ENCODE results near the gene COL5A1. TPM values are rescaled to one million over a fixed set of nuclear protein-coding genes. Genes with fewer than 3 reads are reported as not detected.

Gene COL5A1
- polyA plus RNA-seq, 3 donors, result 0.01 TPM; not detected in 2

GRCh38 chr9:134611046-134611445 is 30.6 kb upstream of the COL5A1 start:
- Mint-ChIP-seq H3K27ac (no peak overlapping the region), H3K27me3 (ENCODE audit: low read depth in 3 of 3) (peaks cover 6 to 9% (median 8%) of the 10 kb centered on the region in 3 donors), H3K4me3 (no peak overlapping the region), H3K4me1 (no peaks in the 10 kb centered on the region), H3K9me3 (peaks cover 8 to 29% (median 17%) of the 10 kb centered on the region in 7 donors), H3K36me3 (no peaks in the 10 kb centered on the region)
- Histone ChIP-seq H3K4me3 (replicated peaks in 1 of 3; ENCODE audit: low read depth in 2 of 3, low read length in 3 of 3) (no peak overlapping the region), H3K4me2 (replicated peaks; ENCODE audit: extremely low read depth, low read length, poor library complexity, severe bottlenecking) (no peak overlapping the region), H2AFZ (ENCODE audit: insufficient read depth, low read depth, low read length, poor library complexity, severe bottlenecking) (no peak overlapping the region), H3K27me3 (ENCODE audit: control insufficient read depth in 2 of 2, insufficient read depth in 2 of 2, low read length in 2 of 2) (no peaks in the 10 kb centered on the region), H3K4me1 (ENCODE audit: control insufficient read depth in 1 of 2, insufficient read depth in 2 of 2, low read length in 2 of 2) (no peaks in the 10 kb centered on the region), H4K20me1 (ENCODE audit: insufficient read depth, low read length) (no peaks in the 10 kb centered on the region), H3K36me3 (replicated peaks in 1 of 2; ENCODE audit: control insufficient read depth in 1 of 2, insufficient read depth in 2 of 2, low read length in 2 of 2) (no peaks in the 10 kb centered on the region), H3K27ac (ENCODE audit: low read depth in 1 of 2, low read length in 2 of 2) (no peak overlapping the region), H3K9me3 (replicated peaks in 1 of 2; ENCODE audit: control insufficient read depth in 1 of 2, insufficient read depth in 1 of 2, low read length in 2 of 2) (peaks cover 5 to 9% of the 10 kb centered on the region in 2 donors), H3K9ac (ENCODE audit: insufficient read depth, low read length, poor library complexity, severe bottlenecking) (no peak overlapping the region), H3K79me2 (ENCODE audit: insufficient read depth, low read length) (no peaks in the 10 kb centered on the region)
- TF ChIP-seq CTCF (IDR thresholded peaks at IDR 0.05), result no peak
- no peak for DNase-seq
- 67% methylated on average over 1 of the region's 4 CpGs for WGBS (ENCODE audit: insufficient coverage)
- intact Hi-C loops (cut with micrococcal nuclease), result no loop called here

GRCh38 chr9:134612309-134612708 is 29.3 kb upstream of the COL5A1 start:
- no peaks in the 10 kb centered on the region for H3K27me3 ChIP-seq (ENCODE audit: control insufficient read depth in 2 of 2, insufficient read depth in 2 of 2, low read length in 2 of 2)
- no peaks in the 10 kb centered on the region for H3K79me2 ChIP-seq (ENCODE audit: insufficient read depth, low read length)
- no peaks in the 10 kb centered on the region for H3K4me1 ChIP-seq (ENCODE audit: control insufficient read depth in 1 of 2, insufficient read depth in 2 of 2, low read length in 2 of 2)
- Mint-ChIP-seq H3K4me1 (no peaks in the 10 kb centered on the region), H3K36me3 (no peaks in the 10 kb centered on the region), H3K27me3 (ENCODE audit: low read depth in 3 of 3) (peaks cover 7 to 10% (median 8%) of the 10 kb centered on the region in 3 donors), H3K4me3 (no peak overlapping the region), H3K27ac (no peak overlapping the region), H3K9me3 (peaks cover 8 to 29% (median 17%) of the 10 kb centered on the region in 7 donors)
- H3K9me3 ChIP-seq (replicated peaks in 1 of 2; ENCODE audit: control insufficient read depth in 1 of 2, insufficient read depth in 1 of 2, low read length in 2 of 2), result peaks cover 5 to 9% of the 10 kb centered on the region in 2 donors
- H4K20me1 ChIP-seq (ENCODE audit: insufficient read depth, low read length), result no peaks in the 10 kb centered on the region
- WGBS (ENCODE audit: insufficient coverage), result no CpG with 5 or more reads among the region's 1 CpG
- H3K4me3 ChIP-seq (replicated peaks in 1 of 3; ENCODE audit: low read depth in 2 of 3, low read length in 3 of 3), result no peak overlapping the region
- H3K9ac ChIP-seq (ENCODE audit: insufficient read depth, low read length, poor library complexity, severe bottlenecking), result no peak overlapping the region
- no peaks in the 10 kb centered on the region for H3K36me3 ChIP-seq (replicated peaks in 1 of 2; ENCODE audit: control insufficient read depth in 1 of 2, insufficient read depth in 2 of 2, low read length in 2 of 2)
- no peak overlapping the region for H3K4me2 ChIP-seq (replicated peaks; ENCODE audit: extremely low read depth, low read length, poor library complexity, severe bottlenecking)
- DNase-seq, result no peak
- H3K27ac ChIP-seq (ENCODE audit: low read depth in 1 of 2, low read length in 2 of 2), result no peak overlapping the region
- intact Hi-C loops (cut with micrococcal nuclease), result no loop called here
- no peak for TF ChIP-seq CTCF (IDR thresholded peaks at IDR 0.05)
- H2AFZ ChIP-seq (ENCODE audit: insufficient read depth, low read depth, low read length, poor library complexity, severe bottlenecking), result no peak overlapping the region

Data from CD14-positive monocyte (primary cell).